NCI-H774 (cell line): ENCODE data around the gene ZNF697.
"Not testable (repeated sequence)": the region's sequence is repeated elsewhere in the genome, so short reads cannot be mapped to it uniquely, and the experiment has no call there.

Experiments
- DNase-seq: peaks from one replicate; lab custom pipeline; 2025; lab: John Stamatoyannopoulos, UW

Gene ZNF697

DNA sequence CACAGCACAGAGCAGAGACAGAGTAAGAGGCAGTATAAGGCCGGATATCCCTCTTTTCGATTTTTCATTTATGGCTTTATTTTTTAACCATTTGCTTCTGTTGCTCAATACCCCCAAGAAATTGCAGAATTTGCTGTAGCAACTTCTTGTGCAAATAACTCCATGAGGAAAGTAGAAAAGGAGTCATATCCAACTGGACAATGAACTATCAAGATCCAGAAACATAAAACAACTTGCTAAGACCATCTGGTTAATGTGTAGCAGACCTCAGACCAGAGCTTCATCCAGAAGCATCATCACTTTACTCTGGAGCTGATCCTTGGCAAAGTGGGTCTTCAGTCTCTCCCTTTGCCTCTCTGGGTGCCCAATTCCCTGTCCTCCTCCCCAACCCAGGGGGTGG is 45.9 kb downstream of the ZNF697 start:
- DNase-seq = no peak

DNA sequence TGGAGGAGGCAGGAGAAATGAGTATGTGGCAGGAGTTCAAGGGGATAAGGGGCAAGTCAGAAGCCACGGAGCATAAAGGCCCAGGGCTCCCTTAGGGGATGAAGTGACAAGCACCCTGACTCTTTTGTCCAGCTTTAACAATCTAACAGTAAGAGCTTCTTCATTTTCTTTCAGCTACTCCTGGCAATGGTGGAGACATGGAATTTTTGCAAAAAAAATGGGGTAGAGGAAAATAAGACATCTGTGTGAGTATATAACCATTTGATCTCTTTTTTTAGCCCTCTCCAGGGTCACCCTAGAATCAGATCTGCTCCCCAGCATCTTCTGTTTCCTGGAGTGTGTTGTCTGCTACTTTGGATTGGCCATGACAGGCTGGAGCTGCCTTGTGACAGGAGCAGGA is 47.1 kb downstream of the ZNF697 start:
- DNase-seq = no peak

DNA sequence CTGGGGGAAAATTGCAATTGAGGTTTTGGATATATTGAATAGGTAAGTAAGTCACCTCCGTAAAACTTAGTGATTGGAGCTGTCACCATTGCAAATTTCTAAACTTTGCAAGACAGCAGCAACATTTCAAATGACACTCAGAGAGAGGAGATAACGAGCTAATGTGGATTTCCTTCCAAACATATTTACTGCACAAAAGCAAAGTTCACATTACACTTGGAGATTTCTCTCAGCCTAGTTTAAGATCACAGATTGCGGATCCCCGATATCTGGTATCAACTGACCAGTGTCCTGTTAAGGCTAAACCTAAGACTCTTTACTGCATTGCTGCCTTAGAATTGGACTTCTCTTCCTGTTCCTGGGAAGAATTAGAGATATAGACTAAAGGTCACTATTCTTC is 47.5 kb downstream of the ZNF697 start:
- no peak for DNase-seq

DNA sequence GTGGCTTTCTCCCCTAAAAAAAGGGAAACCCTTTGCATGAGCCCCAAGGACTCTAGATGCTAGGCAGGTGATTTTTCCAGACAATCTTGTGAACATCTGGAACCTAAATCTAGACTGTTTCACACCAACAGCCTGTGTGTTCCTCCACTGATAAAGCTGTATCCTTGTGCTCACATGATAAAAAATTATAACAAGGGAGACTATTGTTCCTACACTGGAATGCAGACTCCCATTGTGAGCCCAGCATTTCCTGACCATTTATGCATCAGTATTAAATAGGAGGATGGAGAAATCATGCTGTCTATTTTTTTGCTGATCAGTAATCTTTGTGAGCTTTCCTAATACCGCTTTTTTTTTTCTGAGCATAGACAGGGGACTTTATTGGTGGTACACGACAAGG is 52.5 kb downstream of the ZNF697 start:
- DNase-seq = no peak

DNA sequence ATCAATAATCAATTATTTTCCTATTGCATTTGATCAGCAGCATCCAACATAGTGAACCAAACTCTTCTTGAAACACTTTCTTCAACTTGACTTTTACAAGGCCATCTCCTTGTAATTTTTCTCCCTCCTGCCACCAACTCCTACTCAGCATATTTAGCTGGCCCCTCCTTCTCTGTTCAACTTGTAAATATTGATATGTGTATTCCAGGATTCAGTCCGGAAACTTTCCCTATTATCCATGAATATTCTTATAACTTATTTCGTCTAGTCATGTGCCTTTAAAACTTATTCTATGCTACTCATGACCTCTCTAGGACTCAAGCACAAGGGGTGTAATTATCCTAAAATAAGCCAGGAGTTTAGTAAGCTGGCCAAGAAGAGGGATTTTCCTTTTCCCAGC is 52.9 kb downstream of the ZNF697 start:
- DNase-seq = no peak

DNA sequence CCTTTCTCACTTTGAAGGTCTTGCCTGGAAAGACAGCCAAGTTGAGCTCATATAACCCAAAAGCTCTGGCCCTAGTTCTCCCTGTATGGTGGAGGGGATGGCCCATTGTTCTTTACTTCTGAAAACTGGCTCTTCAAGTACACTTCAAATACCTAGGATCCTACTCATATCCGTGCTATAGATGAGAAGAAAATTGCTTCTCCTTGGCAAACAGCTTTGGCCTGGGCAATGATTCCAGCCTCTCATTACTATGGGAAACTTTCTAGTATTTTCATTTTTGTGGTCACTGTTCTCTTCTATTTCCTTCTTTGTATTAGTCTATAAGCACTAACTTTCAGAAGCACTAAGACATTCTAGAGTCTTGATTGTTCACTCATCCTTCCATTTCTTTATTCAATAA is 53.7 kb downstream of the ZNF697 start:
- DNase-seq = no peak

DNA sequence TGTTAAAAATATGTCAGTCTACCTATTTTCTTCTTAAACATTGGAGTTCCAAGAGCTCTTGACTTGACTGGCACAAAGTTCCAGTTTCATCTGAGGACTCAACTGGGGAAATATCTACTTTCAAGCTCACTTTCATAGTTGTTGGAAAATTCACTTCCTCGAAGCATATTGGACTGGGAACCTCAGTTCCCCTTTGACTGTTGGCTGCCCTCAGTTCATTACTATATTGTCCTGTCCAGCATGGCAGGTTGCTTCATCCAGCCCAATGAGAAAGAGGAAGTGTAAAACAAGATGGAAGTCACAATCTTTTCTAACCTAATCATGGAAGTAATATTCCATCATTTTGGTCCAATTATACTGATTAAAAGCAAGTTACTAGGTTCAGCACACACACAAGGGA is 54.3 kb downstream of the ZNF697 start:
- DNase-seq = no peak

DNA sequence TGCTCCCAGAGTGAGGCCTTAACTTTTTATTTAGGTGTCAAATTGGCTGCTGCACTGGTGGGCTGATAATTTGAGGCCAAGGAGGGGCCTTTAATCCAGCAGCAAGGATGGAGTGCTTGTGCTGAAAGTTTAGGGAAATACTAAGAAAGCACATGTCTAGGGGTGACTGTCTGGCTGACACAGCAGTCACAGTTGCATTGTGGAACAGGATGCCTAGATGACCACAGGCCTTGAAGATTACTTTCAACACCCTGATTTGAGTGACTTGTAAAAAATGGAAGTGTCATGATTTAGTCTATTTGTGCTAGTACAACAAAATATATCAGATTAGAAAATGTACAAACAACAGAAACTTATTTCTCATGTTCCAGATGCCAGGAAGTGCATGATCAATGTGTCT is 57.7 kb downstream of the ZNF697 start:
- no peak for DNase-seq

DNA sequence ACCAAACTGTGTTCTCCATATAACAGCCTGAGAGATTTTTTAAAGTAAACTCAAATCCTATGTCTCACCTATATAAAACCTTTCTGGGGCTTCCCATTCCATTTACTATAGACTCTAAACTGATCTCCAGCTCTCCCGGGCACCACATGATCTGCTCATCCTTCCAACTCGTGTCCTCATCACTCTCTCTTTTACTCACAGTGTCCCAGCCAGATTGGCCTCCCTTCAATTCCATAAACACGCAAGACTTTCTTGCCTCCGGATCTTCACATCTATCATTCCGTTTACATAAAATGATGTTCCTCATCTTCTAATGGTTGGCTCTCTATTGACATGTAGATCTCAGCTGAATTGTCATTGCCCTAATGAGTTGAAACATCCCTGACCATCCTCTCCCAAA is 59.4 kb downstream of the ZNF697 start:
- no peak for DNase-seq

DNA sequence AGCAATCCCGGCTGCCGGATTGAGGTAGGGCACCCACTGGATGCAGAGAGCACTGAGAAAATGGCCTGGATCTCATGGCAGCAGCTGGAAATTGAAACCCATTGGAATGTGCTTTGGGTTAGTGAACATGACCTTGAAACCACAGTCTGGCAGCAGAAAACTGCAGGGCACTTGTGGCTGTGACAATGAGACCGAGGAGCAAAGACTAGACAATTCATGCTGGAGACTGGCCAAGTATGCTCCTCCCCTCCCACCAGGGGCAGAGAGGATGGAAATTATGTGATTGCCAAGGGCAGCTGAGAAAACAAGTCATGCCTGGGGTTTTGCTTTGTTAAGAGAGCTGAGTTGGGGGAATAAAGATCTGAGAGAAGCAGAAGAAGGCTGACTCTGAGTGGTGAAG is 60.7 kb downstream of the ZNF697 start:
- DNase-seq = peak; percentile 44

DNA sequence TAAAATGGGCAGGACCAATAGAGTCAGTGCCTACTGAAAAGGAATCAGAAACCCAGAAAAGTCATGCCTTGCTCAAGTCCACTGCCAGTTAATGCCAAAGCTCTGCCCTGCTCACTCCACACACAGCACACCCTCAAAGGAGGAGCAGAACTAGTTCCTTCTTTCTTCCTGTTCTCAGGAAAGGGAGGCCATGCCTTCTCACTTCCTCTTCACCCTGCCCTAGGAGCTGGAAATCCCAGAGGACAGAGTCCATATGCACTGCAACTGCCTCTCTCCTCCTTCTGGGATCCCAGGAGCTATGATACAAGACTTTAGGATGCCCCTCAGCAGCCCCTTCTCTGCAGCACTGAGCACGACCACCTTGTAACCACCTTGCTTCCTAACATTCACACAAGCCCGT is 62.3 kb downstream of the ZNF697 start:
- DNase-seq = not testable (repeated sequence)

DNA sequence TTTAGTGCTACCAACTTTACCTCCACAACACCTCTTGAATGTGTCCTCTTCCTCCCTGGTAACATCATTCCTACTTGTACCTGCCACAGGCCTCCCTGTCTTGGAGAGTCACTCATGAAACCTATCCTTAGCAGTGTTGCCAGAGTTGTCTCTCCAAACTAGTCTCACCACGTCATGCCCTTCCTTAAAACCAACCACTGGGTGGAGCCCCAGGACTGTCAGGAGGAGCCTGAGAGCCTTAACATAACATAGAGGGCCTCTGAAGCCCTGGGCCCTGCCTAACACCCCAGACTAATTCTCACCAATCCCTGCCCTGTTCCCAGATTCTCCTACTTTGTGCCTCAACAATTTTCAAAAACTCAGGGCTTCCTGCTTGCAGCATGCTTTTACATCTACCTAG is 65.3 kb downstream of the ZNF697 start:
- DNase-seq = peak; percentile 9

DNA sequence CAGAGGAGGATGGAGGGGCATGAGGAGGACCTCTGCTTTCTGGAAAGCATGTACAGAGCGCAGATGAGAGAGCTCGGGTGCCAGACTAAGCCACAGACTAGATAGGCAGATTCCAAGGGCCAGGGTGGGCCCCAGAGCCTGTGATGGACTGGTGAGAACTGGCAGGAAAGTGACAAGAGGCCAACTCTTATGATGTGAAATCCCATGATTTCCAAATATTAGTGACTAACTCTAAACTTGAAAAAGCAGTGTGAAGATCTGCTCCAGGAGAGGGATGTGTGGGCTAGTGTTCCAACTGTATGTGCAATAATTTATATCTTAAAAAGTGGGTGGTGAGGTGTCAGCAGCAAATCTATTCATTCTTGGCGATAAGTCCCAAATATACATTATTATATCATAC is 67.0 kb downstream of the ZNF697 start:
- not testable (repeated sequence) for DNase-seq

DNA sequence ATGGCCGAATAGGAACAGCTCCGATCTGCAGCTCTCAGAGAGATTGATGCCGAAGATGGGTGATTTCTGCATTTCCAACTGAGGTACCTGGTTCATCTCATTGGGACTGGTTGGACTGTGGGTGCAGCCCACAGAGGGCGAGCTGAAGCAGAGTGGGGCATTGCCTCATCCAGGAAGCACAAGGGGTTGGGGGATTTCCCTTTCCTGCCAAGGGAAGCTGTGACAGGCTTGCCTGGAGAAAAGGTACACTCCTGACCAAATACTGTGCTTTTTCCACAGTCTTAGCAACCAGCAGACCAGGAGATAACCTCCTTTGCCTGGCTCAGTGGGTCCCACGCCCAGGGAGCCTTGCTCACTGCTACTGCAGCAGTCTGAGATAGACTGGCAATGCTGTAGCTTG is 74.2 kb downstream of the ZNF697 start:
- DNase-seq = no peak

DNA sequence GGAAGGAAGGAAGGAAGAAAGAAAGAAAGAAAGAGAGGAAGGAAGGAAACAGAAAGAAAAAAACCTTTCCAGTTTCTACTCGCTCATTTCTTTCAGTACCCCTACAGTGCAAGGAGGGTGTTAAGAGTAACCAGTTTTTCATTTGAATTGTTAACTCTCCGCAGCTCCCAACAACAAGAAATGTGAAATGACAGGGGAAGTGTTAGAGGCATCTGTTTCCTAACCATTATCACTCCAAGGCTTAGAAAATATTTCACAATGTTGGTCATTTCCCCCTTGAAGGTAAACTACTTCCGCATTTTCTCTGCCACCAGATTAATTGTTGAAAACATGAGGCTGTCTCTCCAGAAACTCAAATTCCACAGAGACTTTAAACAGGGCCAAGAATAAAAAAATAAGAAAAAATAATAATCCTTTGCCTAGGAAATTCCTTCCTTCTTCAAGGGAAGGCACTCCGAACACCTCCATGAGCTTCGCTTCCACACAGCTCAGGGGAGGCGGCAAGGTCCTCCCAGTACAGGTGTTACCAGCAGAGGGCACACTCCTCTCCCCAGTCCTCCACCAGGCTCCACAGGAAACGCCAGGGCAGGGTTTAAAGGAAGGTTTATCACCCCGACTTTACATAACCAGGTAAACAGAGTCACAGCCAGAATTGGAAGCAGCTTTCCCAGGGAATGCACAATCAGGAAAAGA is 78.0 kb downstream of the ZNF697 start:
- DNase-seq = not testable (repeated sequence)
